Measurements from ENCODE around the gene TLR9. TPM values are rescaled to one million over a fixed set of nuclear protein-coding genes. Genes with fewer than 3 reads are reported as not detected.

The TLR9 gene
- total RNA-seq, 1 experiment from 2014 or later: not detected

DNA sequence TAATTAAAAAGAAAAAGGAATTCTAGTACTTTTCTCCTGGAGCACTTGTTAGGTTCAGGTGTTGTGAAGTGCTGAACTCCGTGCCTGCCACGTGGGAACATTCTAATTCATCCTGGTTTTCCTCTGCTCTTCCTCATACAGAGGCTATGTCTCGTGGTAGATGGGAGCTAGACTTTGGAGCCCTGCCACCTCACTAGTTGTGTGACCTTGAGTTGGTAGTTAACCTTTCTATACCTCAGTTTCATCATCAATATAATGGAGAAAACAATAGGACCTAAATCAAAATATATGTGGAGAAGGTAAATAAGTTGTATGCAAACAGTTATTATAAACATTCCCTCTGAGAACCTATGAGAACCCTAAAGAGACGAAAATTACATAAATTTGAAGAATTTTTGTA lies 16.9 kb downstream of the TLR9 start:
- no peak for ATAC-seq
- Histone ChIP-seq H3K36me3 (ENCODE audit: control insufficient read depth, insufficient read depth, low read length) (peaks cover 33% of the 10 kb centered on the region), H3K27me3 (ENCODE audit: control insufficient read depth, insufficient read depth, low read length) (no peaks in the 10 kb centered on the region), H3K4me3 (ENCODE audit: low read depth in 2 of 2, low read length in 2 of 2) (no peak overlapping the region), H3K9me3 (ENCODE audit: control insufficient read depth, insufficient read depth, low read depth, low read length) (no peaks in the 10 kb centered on the region), H3K4me1 (ENCODE audit: control insufficient read depth, insufficient read depth, low read length) (no peaks in the 10 kb centered on the region), H3K27ac (ENCODE audit: low read length) (no peak overlapping the region)
- in situ Hi-C loops (cut with HindIII; ENCODE audit: low pct_unique_long_range_greater_than_20kb, low sequenced_read_pairs): no loop called here
- ChIA-PET CTCF (no interaction called here), POLR2A (no interaction called here)
- intact Hi-C loops (cut with micrococcal nuclease; ENCODE audit: unreplicated experiment): no loop called here
- DNase-seq (ENCODE audit: low read depth, low spot score): no peak
- TF ChIP-seq POLR2AphosphoS5 (IDR thresholded peaks at IDR 0.05; ENCODE audit: low read depth, low read length) (no peak), SIN3A (IDR thresholded peaks at IDR 0.05; ENCODE audit: borderline replicate concordance, insufficient read depth, low read depth, low read length) (no peak), TCF7L2 (IDR thresholded peaks at IDR 0.05; ENCODE audit: low read depth, low read length) (no peak)
- TF ChIP-seq, protein P1, sequence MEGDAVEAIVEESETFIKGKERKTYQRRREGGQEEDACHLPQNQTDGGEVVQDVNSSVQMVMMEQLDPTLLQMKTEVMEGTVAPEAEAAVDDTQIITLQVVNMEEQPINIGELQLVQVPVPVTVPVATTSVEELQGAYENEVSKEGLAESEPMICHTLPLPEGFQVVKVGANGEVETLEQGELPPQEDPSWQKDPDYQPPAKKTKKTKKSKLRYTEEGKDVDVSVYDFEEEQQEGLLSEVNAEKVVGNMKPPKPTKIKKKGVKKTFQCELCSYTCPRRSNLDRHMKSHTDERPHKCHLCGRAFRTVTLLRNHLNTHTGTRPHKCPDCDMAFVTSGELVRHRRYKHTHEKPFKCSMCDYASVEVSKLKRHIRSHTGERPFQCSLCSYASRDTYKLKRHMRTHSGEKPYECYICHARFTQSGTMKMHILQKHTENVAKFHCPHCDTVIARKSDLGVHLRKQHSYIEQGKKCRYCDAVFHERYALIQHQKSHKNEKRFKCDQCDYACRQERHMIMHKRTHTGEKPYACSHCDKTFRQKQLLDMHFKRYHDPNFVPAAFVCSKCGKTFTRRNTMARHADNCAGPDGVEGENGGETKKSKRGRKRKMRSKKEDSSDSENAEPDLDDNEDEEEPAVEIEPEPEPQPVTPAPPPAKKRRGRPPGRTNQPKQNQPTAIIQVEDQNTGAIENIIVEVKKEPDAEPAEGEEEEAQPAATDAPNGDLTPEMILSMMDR (IDR thresholded peaks at IDR 0.05): no peak
- TF ChIP-seq, protein P2, sequence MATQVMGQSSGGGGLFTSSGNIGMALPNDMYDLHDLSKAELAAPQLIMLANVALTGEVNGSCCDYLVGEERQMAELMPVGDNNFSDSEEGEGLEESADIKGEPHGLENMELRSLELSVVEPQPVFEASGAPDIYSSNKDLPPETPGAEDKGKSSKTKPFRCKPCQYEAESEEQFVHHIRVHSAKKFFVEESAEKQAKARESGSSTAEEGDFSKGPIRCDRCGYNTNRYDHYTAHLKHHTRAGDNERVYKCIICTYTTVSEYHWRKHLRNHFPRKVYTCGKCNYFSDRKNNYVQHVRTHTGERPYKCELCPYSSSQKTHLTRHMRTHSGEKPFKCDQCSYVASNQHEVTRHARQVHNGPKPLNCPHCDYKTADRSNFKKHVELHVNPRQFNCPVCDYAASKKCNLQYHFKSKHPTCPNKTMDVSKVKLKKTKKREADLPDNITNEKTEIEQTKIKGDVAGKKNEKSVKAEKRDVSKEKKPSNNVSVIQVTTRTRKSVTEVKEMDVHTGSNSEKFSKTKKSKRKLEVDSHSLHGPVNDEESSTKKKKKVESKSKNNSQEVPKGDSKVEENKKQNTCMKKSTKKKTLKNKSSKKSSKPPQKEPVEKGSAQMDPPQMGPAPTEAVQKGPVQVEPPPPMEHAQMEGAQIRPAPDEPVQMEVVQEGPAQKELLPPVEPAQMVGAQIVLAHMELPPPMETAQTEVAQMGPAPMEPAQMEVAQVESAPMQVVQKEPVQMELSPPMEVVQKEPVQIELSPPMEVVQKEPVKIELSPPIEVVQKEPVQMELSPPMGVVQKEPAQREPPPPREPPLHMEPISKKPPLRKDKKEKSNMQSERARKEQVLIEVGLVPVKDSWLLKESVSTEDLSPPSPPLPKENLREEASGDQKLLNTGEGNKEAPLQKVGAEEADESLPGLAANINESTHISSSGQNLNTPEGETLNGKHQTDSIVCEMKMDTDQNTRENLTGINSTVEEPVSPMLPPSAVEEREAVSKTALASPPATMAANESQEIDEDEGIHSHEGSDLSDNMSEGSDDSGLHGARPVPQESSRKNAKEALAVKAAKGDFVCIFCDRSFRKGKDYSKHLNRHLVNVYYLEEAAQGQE (IDR thresholded peaks at IDR 0.05; ENCODE audit: insufficient read depth in 1 of 2, low read depth in 2 of 2, low read length in 1 of 2): no peak
- BruUV-seq (replicated peaks): no TSS peak

DNA sequence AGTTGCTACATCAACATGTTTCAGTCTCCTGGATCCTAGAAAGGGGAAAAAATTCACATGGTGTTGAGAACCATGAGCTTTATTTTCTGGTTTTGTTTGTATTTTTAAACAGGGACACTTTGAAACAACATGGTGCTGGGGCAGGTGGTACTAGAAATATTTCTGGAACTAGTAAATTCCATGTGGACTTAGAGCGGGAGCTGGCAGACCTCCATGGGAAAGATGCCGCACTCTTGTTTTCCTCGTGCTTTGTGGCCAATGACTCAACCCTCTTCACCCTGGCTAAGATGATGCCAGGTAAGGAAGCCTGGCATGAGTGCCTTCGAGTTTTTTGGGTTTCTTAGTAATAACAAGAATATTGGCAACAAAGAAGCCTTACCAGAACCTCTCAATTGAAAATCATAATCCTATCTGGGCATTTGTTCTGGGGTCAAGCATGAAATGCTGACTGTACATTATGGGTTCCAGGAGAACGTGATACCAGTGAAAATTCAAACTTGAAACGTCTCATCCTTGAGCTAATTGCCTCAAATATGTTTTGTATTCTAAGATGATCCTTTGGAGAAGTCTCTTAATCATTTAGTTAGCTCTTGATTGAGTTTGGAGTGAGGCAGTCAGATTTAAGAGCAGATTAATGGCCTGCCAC lies 19.6 kb downstream of the TLR9 start:
- CTCF ChIA-PET: no interaction called here
- POLR2A ChIA-PET: interaction anchor here (0.6 kb wide), 1 partner anchor 73 kb away, joined by 3 read pairs; the partner anchor contains the start of gene WDR82
- no peaks in the 10 kb centered on the region for H3K9me3 ChIP-seq (ENCODE audit: control insufficient read depth, insufficient read depth, low read depth, low read length)
- H3K4me3 ChIP-seq (ENCODE audit: low read depth in 2 of 2, low read length in 2 of 2): no peak overlapping the region
- no peak for DNase-seq (ENCODE audit: low read depth, low spot score)
- no peaks in the 10 kb centered on the region for H3K27me3 ChIP-seq (ENCODE audit: control insufficient read depth, insufficient read depth, low read length)
- H3K4me1 ChIP-seq (ENCODE audit: control insufficient read depth, insufficient read depth, low read length): no peaks in the 10 kb centered on the region
- no TSS peak for BruUV-seq (replicated peaks)
- no peak overlapping the region for H3K27ac ChIP-seq (ENCODE audit: low read length)
- intact Hi-C loops (cut with micrococcal nuclease; ENCODE audit: unreplicated experiment): no loop called here
- ATAC-seq: no peak
- in situ Hi-C loops (cut with HindIII; ENCODE audit: low pct_unique_long_range_greater_than_20kb, low sequenced_read_pairs): no loop called here
- TF ChIP-seq, protein P2 (IDR thresholded peaks at IDR 0.05; ENCODE audit: insufficient read depth in 1 of 2, low read depth in 2 of 2, low read length in 1 of 2): no peak
- no peak for TF ChIP-seq TCF7L2 (IDR thresholded peaks at IDR 0.05; ENCODE audit: low read depth, low read length)
- TF ChIP-seq SIN3A (IDR thresholded peaks at IDR 0.05; ENCODE audit: borderline replicate concordance, insufficient read depth, low read depth, low read length): no peak
- no peak for TF ChIP-seq POLR2AphosphoS5 (IDR thresholded peaks at IDR 0.05; ENCODE audit: low read depth, low read length)
- TF ChIP-seq, protein P1 (IDR thresholded peaks at IDR 0.05): no peak
- peaks cover 33% of the 10 kb centered on the region for H3K36me3 ChIP-seq (ENCODE audit: control insufficient read depth, insufficient read depth, low read length)
